Activated naive CD4-positive, alpha-beta T cell treated with anti-CD3 and anti-CD28 coated beads, Interleukin-2, amount 50 U/mL, for 16 hours (primary cell): Measurements from ENCODE around the gene CCDC142.
"Not testable (repeated sequence)": the region's sequence is repeated elsewhere in the genome, so short reads cannot be mapped to it uniquely, and the experiment has no call there.

Source experiments
- DNase-seq: peaks from one replicate; pipeline ENCODE4 v3.0.0-alpha.2; 2020

The CCDC142 gene

DNA sequence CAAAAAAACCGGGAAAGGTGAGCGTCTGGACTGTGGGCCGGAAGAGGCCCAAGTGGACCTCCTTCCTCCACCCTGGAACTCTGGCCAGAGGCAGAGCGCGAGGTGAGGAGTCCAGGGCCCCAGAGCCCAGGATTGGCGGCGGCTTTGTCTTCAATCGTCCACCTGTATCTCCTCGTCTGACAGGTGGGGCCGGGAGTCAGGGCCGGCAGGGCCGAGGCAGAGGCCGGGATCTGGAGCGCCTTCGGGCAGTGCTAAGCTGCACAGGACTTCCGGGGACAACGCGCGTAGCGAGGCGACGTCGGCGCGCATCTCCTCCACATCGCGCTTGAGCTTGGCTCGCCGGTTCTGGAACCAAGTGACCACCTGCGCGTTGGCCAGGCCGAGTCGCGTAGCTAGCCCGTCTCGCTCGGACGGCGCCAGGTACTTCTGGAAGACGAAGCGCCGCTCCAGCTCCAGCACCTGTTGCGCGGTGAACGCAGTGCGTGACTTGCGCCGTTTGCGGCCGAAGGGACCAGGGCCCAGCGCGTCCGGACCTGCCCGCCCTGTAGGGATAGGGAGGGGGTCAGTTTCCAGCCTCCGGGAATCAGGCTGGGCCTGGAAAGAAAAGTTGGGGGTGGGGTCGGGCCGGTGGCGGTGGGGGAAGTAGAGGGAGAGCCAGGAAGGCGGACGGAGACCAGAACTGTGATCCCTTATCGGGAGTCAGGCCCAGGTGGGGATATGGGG, 15.1 kb upstream of the CCDC142 start:
- no peak for DNase-seq

DNA sequence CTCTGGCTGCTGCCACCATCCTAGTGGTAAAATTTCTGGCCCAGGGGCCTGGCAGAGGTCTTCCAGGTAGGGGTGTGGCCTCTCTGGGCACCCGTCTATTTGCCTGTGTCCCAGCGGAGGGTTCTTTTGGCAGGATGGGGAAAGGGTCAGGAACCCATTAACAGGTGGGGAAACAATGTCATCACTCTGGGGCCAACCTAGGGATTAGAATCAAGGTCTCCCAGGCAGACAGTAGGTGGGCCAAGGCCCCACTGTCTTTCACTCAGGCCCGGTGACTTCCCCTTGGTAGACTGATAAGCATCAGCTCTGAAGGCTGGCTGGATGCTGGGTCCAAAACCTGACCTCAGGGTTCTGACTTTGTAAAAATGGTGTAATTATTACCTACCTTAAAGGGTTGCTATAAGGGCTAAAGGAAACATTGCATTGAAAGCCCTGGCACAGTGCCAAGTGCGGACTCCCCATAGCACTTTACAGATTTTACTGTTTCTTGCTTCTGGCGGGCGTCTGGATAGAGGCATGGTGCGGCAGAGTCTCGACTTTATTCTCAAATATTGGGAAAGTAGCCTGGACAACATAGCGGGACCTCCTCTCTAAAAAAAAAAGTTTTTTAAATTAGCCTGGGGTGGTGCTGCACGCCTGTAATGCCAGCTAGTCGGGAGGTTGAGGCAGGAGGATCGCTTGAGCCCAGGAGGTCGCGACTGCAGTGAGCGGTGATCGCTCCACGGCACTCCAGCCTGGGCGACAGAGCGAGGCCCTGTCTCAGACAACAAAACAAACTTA, 14.4 kb upstream of the CCDC142 start:
- DNase-seq, result no peak

DNA sequence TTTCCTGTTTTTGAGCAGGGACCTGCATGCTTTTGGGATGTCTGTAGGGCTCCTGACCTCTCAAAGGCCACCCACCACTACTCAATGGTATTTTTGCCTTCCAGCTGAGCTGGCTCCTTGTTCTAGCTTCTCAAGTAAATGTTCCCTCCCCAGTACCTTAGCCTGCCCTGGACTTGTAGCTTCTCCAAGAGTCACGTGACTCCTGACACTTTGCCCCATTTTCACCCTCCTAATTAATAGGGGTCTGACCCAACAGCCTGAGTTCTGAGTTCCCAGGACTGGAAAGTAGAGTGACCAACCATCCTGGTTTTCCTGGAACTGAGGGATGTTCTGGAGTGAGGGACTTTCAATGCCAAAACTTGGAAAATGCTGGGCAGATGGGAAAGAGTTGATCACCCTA, 12.6 kb upstream of the CCDC142 start:
- no peak for DNase-seq

DNA sequence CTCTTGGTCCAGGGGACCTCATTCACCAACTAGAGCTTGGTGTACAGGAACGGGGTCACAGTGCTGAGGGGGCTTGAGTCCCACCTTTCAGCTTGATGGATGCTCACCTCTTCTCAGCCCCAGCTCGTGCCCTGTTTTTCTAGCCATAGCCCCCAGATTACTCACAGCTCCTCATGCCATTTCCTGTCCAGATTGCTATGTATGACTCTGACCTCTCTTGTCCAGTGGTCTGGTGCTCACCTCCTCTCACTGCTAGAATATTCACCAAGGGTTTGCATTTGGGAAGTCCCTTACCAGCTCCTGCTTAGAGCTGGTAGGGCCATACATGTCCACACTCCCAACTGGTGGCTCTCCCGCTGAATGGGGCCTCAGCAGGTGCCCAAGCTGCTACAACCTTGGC, 10.7 kb upstream of the CCDC142 start:
- DNase-seq, result no peak

GRCh38 chr2:74491648-74492544, 9.1 kb upstream of the CCDC142 start:
- DNase-seq, result no peak

DNA sequence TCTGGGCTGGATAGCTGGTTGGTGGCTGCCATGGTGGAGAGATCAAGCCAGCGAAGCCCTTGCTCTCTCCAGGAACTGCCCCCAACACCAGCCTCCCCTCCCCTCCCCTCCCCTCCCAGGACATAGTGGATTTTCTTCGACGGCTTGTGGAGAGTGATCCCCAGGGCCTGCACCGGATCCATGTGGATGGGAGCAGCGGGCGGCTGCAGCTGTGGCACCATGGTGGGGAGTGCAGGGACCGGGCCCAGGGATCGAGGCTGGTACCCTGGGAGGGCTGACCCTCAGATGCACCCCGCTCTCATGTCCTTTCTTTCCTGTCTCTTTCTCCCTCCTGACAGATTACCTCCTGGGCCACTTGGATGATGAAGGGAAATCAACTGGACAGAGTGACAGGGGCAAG, 7.1 kb upstream of the CCDC142 start:
- DNase-seq, result no peak

- DNase-seq, result no peak
Measured at GRCh38 chr2:74488643-74489481, 6.1 kb upstream of the CCDC142 start.

GRCh38 chr2:74486141-74486540, 3.3 kb upstream of the CCDC142 start:
- no peak for DNase-seq

GRCh38 chr2:74483675-74484164, 922 bp upstream of the CCDC142 start:
- DNase-seq, result not testable (repeated sequence)

- DNase-seq, result peak; percentile 61
Measured at GRCh38 chr2:74481961-74482800, 617 bp downstream of the CCDC142 start.

DNA sequence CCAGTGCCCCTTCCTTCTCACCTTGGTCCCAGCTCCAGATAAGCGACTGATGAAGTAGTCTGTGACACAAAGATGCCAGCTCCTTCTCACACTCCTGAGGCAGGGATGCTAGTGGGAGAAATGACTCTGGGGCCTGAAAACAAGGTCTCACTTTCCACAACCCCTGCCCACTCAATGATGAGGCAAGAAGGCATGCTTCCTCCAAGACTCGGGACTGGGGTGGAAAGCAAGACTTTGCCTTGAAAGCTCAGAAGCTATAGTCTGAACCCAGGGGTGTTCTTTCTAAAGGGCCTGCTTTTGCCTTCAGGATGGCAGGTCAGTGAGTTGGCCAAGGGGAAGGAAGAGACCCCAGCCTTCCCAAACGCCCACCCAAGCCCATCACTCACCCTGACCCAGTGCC, 1.4 kb downstream of the CCDC142 start:
- DNase-seq, result no peak

GRCh38 chr2:74474899-74475298, 7.9 kb downstream of the CCDC142 start:
- DNase-seq, result no peak

DNA sequence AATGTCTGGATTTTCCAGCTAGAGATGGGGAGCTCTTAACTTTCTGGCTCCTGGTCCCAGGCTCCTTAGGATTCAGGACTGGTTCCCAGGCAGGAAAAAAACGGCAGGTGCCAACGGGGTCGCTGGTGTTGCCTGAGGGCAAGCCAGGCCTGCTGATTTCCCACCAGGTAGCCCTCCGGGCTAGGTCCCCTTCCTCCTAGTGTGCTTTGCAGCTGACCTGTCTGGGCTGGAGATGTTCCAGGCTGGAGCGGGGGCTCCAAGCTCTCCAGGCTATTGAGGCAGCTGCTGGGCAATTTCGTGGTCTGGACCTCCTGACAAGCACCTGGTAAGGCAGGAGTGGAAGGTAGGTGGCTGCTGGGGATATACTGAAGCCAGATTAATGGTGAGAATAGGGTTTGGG, 8.3 kb downstream of the CCDC142 start:
- DNase-seq, result no peak

DNA sequence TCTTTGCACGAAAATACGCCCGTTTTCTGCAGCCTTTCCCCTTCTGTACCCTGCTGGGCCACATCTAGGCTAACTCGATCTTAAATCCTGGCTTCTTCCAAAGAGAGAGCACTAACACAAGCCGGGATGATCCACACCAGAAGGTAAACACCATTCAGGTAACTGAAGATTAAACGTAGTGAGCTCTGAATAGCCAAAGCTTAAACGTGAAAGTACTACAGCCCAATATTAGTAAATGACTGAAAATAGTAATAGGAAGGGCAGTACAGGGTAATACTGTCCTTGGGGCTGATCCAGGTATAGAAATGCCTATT, 9.9 kb downstream of the CCDC142 start:
- DNase-seq, result no peak

DNA sequence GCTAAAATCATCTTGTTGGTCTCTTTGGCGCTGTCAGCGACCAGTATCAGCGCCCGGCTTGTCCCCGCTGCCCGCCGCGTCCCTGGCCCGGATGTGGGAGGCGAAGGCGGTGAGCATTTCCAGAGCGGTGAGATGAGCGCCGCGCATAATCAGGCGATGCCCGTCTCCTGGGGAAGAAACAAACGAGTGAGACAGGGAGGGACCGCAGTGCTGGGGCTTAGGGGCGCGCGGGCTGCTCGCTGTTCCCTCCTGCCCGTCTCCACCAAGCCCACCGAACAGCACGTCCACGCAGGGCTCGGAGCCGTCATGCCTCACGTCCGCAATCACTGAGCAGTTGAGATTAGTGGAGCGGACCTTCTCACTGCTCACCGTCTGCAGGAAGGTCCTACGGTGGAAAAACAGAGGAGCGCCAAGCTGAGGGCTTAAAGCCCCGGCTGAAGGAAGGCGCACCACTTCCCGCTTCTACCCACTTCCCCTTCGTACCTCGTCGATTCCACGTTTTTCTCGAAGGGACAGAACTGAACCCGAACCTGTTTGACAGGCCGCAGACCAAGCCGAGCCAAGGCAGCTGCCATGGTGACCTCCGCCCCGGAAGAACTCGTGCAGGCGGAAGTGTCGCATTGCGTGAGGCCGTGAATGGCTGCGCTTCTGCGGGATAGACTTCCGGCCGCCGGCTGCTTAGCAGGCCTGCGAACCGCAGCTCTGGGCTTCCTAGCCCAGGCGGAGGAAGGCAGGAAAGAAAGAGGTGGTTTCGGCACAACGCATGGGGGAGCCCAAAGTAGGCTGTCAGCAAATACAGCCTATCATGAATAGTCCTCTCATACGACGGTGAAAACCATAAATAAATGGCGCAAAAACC, 10.5 kb downstream of the CCDC142 start, which contains the start of gene MRPL53:
Gene MRPL53, minus strand, starts transcription at position 595 of the 859 bp plus-strand sequence. Its CDS starts 20 bp downstream, at position 575.
- peak; percentile 96 for DNase-seq

DNA sequence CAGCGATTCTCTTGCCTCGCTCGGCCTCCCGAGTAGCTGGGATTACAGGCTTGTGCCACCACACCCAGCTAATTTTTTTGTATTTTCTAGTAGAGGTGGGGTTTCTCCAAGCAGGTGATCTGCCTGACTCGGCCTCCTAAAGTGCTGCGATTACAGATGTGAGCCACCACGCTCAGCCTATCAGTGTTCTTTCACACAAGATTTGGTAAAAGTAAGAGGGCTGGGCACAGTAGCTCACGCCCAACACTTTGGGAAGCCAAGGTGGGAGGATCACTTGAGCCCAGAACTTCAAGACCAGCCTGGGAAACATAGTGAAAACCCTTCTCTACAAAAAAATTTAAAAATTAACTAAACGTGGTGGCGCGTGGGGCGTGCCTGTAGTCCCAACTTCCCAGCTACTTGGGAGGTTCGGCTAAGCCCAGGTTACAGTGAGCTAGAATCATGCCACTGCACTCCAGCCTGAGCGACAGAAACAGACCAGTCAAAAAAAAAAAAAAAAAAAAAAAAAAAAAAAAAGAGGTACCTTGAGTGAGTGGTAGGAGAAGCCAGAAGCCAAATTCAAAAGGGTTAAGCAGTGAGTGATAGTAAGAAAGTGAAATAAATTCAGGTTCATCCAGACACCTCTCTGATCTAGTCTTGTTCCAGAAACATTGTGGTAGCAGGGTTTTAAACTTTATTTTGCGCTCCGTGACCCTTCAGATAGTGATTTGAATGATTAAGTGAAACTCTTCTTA, 11.3 kb downstream of the CCDC142 start:
- no peak for DNase-seq

GRCh38 chr2:74470742-74471141, 12.1 kb downstream of the CCDC142 start:
- DNase-seq, result not testable (repeated sequence)

DNA sequence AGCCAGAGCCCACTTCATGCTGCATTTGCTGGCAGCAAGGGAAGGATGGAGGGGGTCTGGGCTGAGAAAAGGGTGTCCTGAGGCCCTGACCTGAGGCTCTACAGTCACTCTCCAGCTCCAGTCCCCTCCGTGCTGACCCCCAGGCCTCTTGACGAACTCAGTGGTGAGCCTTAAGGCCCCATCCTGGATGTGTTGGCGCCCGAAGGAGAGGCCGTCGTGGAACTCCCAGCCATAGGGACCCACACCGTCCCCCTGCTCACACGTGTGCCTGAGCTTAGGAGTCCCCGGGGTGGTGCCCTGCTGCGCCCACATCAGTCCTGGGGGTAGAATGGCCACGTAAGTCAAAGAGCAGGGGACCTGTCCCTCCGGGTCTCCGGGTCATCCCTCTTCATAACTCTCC, 18.4 kb downstream of the CCDC142 start:
- DNase-seq, result no peak

DNA sequence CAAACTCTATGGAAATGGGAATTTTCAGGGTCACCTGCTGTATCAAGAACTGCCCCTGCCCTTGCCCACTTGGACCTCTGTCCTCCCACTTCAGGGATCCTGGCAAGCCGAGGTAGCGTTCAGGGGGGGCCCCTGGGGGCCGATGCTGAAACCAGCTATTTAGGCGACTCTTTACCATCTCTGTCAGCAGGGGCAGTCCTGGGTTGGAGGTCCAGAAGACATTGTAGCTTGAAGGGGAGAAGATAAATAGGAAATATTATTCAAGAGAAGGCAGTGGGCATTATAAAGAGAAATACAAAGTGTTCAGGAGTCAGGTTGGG, 20.1 kb downstream of the CCDC142 start:
- DNase-seq, result no peak
